Activated CD4-positive, alpha-beta T cell treated with anti-CD3 and anti-CD28 coated beads for 36 hours (primary cell): ENCODE measurements around the gene TIGD4. TPM values are rescaled to one million over a fixed set of nuclear protein-coding genes. Genes with fewer than 3 reads are reported as not detected.

Source experiments
- ATAC-seq: fragments of 200-7000 bp; cut with Tn5 transposase; one replicate; pipeline ENCODE4 v1.10.0; 2021; ENCODE audit warnings: mild to moderate bottlenecking, moderate library complexity
- CTCF ChIA-PET: fragments of 350-600 bp; sonication (Branson Sonifier 250); formaldehyde crosslinking; loops from one replicate; lab custom pipeline; 2021; ENCODE audit warnings: antibody characterized with exemption; lab: Charles Lee
- POLR2A ChIA-PET: fragments of 350-600 bp; sonication (Branson Sonifier 250); formaldehyde crosslinking; loops from one replicate; lab custom pipeline; 2021; ENCODE audit warnings: antibody characterized with exemption, inconsistent platforms; lab: Charles Lee
- DNase-seq: peaks from one replicate; pipeline ENCODE4 v3.0.0-alpha.2; 2020
- H3K27ac Mint-ChIP-seq: one replicate; pipeline ENCODE4 v1.8.0; 2021; ENCODE audit warnings: mixed read lengths
- H3K27me3 Mint-ChIP-seq: one replicate; pipeline ENCODE4 v1.8.0; 2021; ENCODE audit warnings: mixed read lengths
- H3K36me3 Mint-ChIP-seq: one replicate; pipeline ENCODE4 v1.8.0; 2021; ENCODE audit warnings: low read depth, mixed read lengths
- H3K4me1 Mint-ChIP-seq: one replicate; pipeline ENCODE4 v1.8.0; 2021; ENCODE audit warnings: mixed read lengths
- H3K4me3 Mint-ChIP-seq: one replicate; pipeline ENCODE4 v1.8.0; 2021; ENCODE audit warnings: mild to moderate bottlenecking, moderate library complexity, mixed read lengths
- H3K9me3 Mint-ChIP-seq: one replicate; pipeline ENCODE4 v1.8.0; 2021; ENCODE audit warnings: low read depth, mixed read lengths
- intact Hi-C, 2 experiments: fragments of 100-400 bp; cut with DNase I in 1 of 2; cut with micrococcal nuclease in 1 of 2; formaldehyde crosslinking; loops; one replicate each; pipeline versions ENCODE4 v1.14.2 to v1.15.1; 2022 to 2024; cut with DNase I, micrococcal nuclease
- total RNA-seq, 2 experiments: library from RNA; stranded (reverse); gene quantifications; one replicate each; pipeline ENCODE4 v1.2.3, GENCODE V29; 2021

The TIGD4 gene
- total RNA-seq, 2 experiments from 2014 or later: 0.27 to 0.28 TPM

- H3K27ac Mint-ChIP-seq: peak overlapping the region; percentile 72
- H3K4me1 Mint-ChIP-seq: peaks cover 19% of the 10 kb centered on the region
- H3K4me3 Mint-ChIP-seq: peak overlapping the region; percentile 22
- peaks cover 5% of the 10 kb centered on the region for H3K9me3 Mint-ChIP-seq
- no peaks in the 10 kb centered on the region for H3K27me3 Mint-ChIP-seq
- intact Hi-C loops: loop anchor here in 1 of 2 experiments (1.0 kb wide), 1 partner anchor 27 kb away; no protein-coding TSS in a partner anchor
- DNase-seq (no peak), ATAC-seq (peak; percentile 86)
- CTCF ChIA-PET: no interaction called here
- POLR2A ChIA-PET: no interaction called here
- H3K36me3 Mint-ChIP-seq: peaks cover 25% of the 10 kb centered on the region
Measured at GRCh38 chr4:152807294-152807829, 27.8 kb upstream of the TIGD4 start.

GRCh38 chr4:152806501-152807125, 27.1 kb upstream of the TIGD4 start:
- ATAC-seq (peak; percentile 34), DNase-seq (no peak)
- ChIA-PET POLR2A (no interaction called here), CTCF (interaction anchor here (1.6 kb wide), 1 partner anchor 21 kb away, joined by 3 read pairs; no protein-coding TSS in a partner anchor)
- Mint-ChIP-seq H3K27me3 (no peaks in the 10 kb centered on the region), H3K9me3 (peaks cover 4% of the 10 kb centered on the region), H3K36me3 (peaks cover 20% of the 10 kb centered on the region), H3K4me3 (no peak overlapping the region), H3K27ac (no peak overlapping the region), H3K4me1 (peaks cover 19% of the 10 kb centered on the region)
- intact Hi-C loops: loop anchor here in 1 of 2 experiments (1.0 kb wide), 1 partner anchor 26 kb away; no protein-coding TSS in a partner anchor

GRCh38 chr4:152805818-152806217, 26.3 kb upstream of the TIGD4 start:
- ChIA-PET CTCF (interaction anchor here (0.7 to 1.6 kb wide), 2 partner anchors 20 to 27 kb away, joined by 3 to 4 read pairs; no protein-coding TSS in a partner anchor), POLR2A (interaction anchor here (0.5 kb wide), 1 partner anchor 37 kb away, joined by 14 read pairs; no protein-coding TSS in a partner anchor)
- H3K36me3 Mint-ChIP-seq: peaks cover 14% of the 10 kb centered on the region
- ATAC-seq: no peak
- peaks cover 19% of the 10 kb centered on the region for H3K4me1 Mint-ChIP-seq
- no peak for DNase-seq
- H3K27ac Mint-ChIP-seq: no peak overlapping the region
- H3K9me3 Mint-ChIP-seq: peaks cover 4% of the 10 kb centered on the region
- no peaks in the 10 kb centered on the region for H3K27me3 Mint-ChIP-seq
- intact Hi-C loops: no loop called here
- H3K4me3 Mint-ChIP-seq: no peak overlapping the region

GRCh38 chr4:152805071-152805650, 25.6 kb upstream of the TIGD4 start:
- DNase-seq: no peak
- peaks cover 4% of the 10 kb centered on the region for H3K9me3 Mint-ChIP-seq
- H3K4me1 Mint-ChIP-seq: peaks cover 19% of the 10 kb centered on the region
- POLR2A ChIA-PET: no interaction called here
- H3K4me3 Mint-ChIP-seq: no peak overlapping the region
- peaks cover 10% of the 10 kb centered on the region for H3K36me3 Mint-ChIP-seq
- intact Hi-C loops: no loop called here
- no peaks in the 10 kb centered on the region for H3K27me3 Mint-ChIP-seq
- no peak overlapping the region for H3K27ac Mint-ChIP-seq
- CTCF ChIA-PET: interaction anchor here (0.6 to 0.9 kb wide), 2 partner anchors 12 to 23 kb away, joined by 3 read pairs; no protein-coding TSS in a partner anchor
- ATAC-seq: no peak

GRCh38 chr4:152803541-152803940, 24.0 kb upstream of the TIGD4 start:
- peaks cover 6% of the 10 kb centered on the region for H3K36me3 Mint-ChIP-seq

GRCh38 chr4:152795891-152796290, 16.4 kb upstream of the TIGD4 start:
- ATAC-seq: no peak
- DNase-seq: no peak
- Mint-ChIP-seq H3K4me1 (no peaks in the 10 kb centered on the region), H3K27me3 (no peaks in the 10 kb centered on the region), H3K9me3 (no peaks in the 10 kb centered on the region), H3K4me3 (no peak overlapping the region), H3K27ac (no peak overlapping the region), H3K36me3 (peaks cover 1% of the 10 kb centered on the region)
- intact Hi-C loops: no loop called here
- ChIA-PET CTCF (no interaction called here), POLR2A (no interaction called here)

More at GRCh38 chr4:152803541-152803940, 24.0 kb upstream of the TIGD4 start:
- intact Hi-C loops: no loop called here
- ChIA-PET CTCF (interaction anchor here (0.7 kb wide), 1 partner anchor 20 kb away, joined by 3 read pairs; no protein-coding TSS in a partner anchor), POLR2A (no interaction called here)
- H3K27me3 Mint-ChIP-seq: no peaks in the 10 kb centered on the region
- DNase-seq (no peak), ATAC-seq (no peak)
- no peak overlapping the region for H3K4me3 Mint-ChIP-seq
- H3K4me1 Mint-ChIP-seq: peaks cover 19% of the 10 kb centered on the region
- H3K27ac Mint-ChIP-seq: no peak overlapping the region
- peaks cover 4% of the 10 kb centered on the region for H3K9me3 Mint-ChIP-seq

- POLR2A ChIA-PET: no interaction called here
- Mint-ChIP-seq H3K27me3 (no peaks in the 10 kb centered on the region), H3K36me3 (peaks cover 4% of the 10 kb centered on the region), H3K9me3 (no peaks in the 10 kb centered on the region), H3K27ac (peak overlapping the region; percentile 61), H3K4me1 (peaks cover 34% of the 10 kb centered on the region), H3K4me3 (peak overlapping the region; percentile 4)
- intact Hi-C loops: no loop called here
- CTCF ChIA-PET: no interaction called here
- DNase-seq (no peak), ATAC-seq (no peak)
Measured at GRCh38 chr4:152786627-152787026, 7.1 kb upstream of the TIGD4 start.

GRCh38 chr4:152785639-152786615, 6.4 kb upstream of the TIGD4 start:
- peaks cover 38% of the 10 kb centered on the region for H3K4me1 Mint-ChIP-seq
- CTCF ChIA-PET: interaction anchor here (0.9 to 1.5 kb wide), 3 partner anchors 8 to 20 kb away, joined by 3 to 5 read pairs (median 3); no protein-coding TSS in a partner anchor
- POLR2A ChIA-PET: interaction anchor here (0.6 kb wide), 1 partner anchor 10 kb away, joined by 3 read pairs; no protein-coding TSS in a partner anchor

GRCh38 chr4:152784490-152785350, 5.2 kb upstream of the TIGD4 start:
- ChIA-PET CTCF (interaction anchor here (1.0 to 1.5 kb wide), 3 partner anchors 9 to 283 kb away, joined by 3 to 5 read pairs (median 3); no protein-coding TSS in a partner anchor), POLR2A (no interaction called here)
- Mint-ChIP-seq H3K27me3 (no peaks in the 10 kb centered on the region), H3K27ac (peak overlapping the region; percentile 64), H3K4me1 (peaks cover 45% of the 10 kb centered on the region), H3K36me3 (peaks cover 4% of the 10 kb centered on the region), H3K4me3 (no peak overlapping the region), H3K9me3 (no peaks in the 10 kb centered on the region)
- intact Hi-C loops: loop anchor here in 1 of 2 experiments (5.0 kb wide), 1 partner anchor 1767 kb away; the partner anchor contains the start of gene LRBA
- DNase-seq (no peak), ATAC-seq (no peak)

More at GRCh38 chr4:152785639-152786615, 6.4 kb upstream of the TIGD4 start:
- Mint-ChIP-seq H3K36me3 (peaks cover 4% of the 10 kb centered on the region), H3K9me3 (no peaks in the 10 kb centered on the region), H3K27me3 (no peaks in the 10 kb centered on the region), H3K27ac (peak overlapping the region; percentile 61), H3K4me3 (peak overlapping the region; percentile 4)
- intact Hi-C loops: no loop called here
- no peak for DNase-seq
- ATAC-seq: no peak
